Adrenal gland (tissue), 12 donors: ENCODE results near the gene BCORL1. TPM values are rescaled to one million over a fixed set of nuclear protein-coding genes. Genes with fewer than 3 reads are reported as not detected.
A peak's percentile ranks its signal among the peaks of the same experiment; 100 is the strongest.

ENCODE experiments used
- DNase-seq, 7 donors: peaks; one replicate each; pipeline ENCODE4 v3.0.0-alpha.2; 2019 to 2020
- H3K27ac ChIP-seq, 5 donors: fragments of 200-600 bp; sonication (generic) in 4 of 5; 1 replicate in 3 of 5; 2 replicates in 2 of 5; pipeline versions ENCODE4 v1.5.1 to v1.8.0; 2016 to 2020; ENCODE audit warnings: mild to moderate bottlenecking in 1 of 5
- H3K27me3 ChIP-seq: fragments of 200-600 bp; 2 replicates; pipeline ENCODE4 v1.8.0; 2021
- H3K36me3 ChIP-seq, 2 donors: fragments of 200-600 bp; replicated peaks in 1 of 2; 1 replicate in 1 of 2; 2 replicates in 1 of 2; pipeline versions ENCODE4 v1.5.1 to v1.8.0; 2018 to 2022
- H3K4me1 ChIP-seq, 2 donors: fragments of 200-600 bp; replicated peaks in 1 of 2; 1 replicate in 1 of 2; 2 replicates in 1 of 2; pipeline versions ENCODE4 v1.5.1 to v1.8.0; 2018 to 2021
- H3K4me3 ChIP-seq, 4 donors: fragments of 200-600 bp; sonication (generic) in 3 of 4; one replicate each; pipeline ENCODE4 v1.5.1; 2016 to 2018
- H3K9me3 ChIP-seq, 3 donors: fragments of 200-600 bp; sonication (generic) in 1 of 3; replicated peaks in 1 of 3; 1 replicate in 2 of 3; 2 replicates in 1 of 3; pipeline versions ENCODE4 v1.5.1 to v1.8.0; 2016 to 2021
- CTCF ChIP-seq, 6 experiments: fragments of 450-650 bp in 4 of 6; fragments of 200-600 bp in 2 of 6; sonication (generic) in 1 of 6; IDR thresholded peaks; 1 replicate in 5 of 6; 2 replicates in 1 of 6; pipeline versions ENCODE4 v1.5.1 to v1.8.0; 2016 to 2021; ENCODE audit warnings: antibody characterized with exemption in 6 of 6, mild to moderate bottlenecking in 2 of 6, moderate library complexity in 1 of 6
- POLR2A ChIP-seq, 2 donors: fragments of 450-650 bp; IDR thresholded peaks; one replicate each; pipeline ENCODE4 v1.6.1; 2017; ENCODE audit warnings: antibody characterized with exemption in 2 of 2, mild to moderate bottlenecking in 2 of 2, moderate library complexity in 1 of 2
- WGBS, 4 donors: extraction: QIAGEN DNeasy Blood & Tissue Kit in 2 of 4; methylation state at CpG; one replicate each; pipeline versions ENCODE4 v1.1.5 to v1.1.7; 2013 to 2017; 5-methylcytosine and 5-hydroxymethylcytosine counted together
- intact Hi-C, 2 donors: fragments of 100-400 bp; cut with DNase I; formaldehyde crosslinking; loops; one replicate each; pipeline versions ENCODE4 v1.14.1 to v1.15.0; 2022 to 2023
- polyA plus RNA-seq, 3 donors: library from polyadenylated mRNA; stranded (reverse); fragments of 200-250 nt in 2 of 3; fragments of 350-450 nt in 1 of 3; fragmentation: Illumina TruSeq in 1 of 3; extraction: RNeasy Lipid Tissue Mini Kit (QIAGEN cat#74804) in 1 of 3; gene quantifications; one replicate each; pipeline ENCODE4 v1.2.3, GENCODE V29; 2013 to 2014
- total RNA-seq, 9 donors: library from RNA; depleted of rRNA in 4 of 9; stranded (reverse); fragments of >200 nt in 4 of 9; fragments of 120-200 nt in 1 of 9; fragmentation: NEBNext Ultra II Directional in 1 of 9; extraction: Animal tissue kit (Norgen Biotek cat#: 25700) in 1 of 9; gene quantifications; one replicate each; pipeline versions ENCODE4 v1.1.0 to v1.2.4, GENCODE V29; 2013 to 2023
- donor health status: healthy with polysubstance abuse.
- donor health status: Bipolar disorder and iron deficiency.
- donor health status: DM: yes; HTN: yes; CAD: no.
- donor health status: DM: no; HTN: no; CAD: no.
- donor health status: DM: no; HTN: no; CAD: no.
- donor health status: DM: yes; HTN: yes; CAD: no.

Gene BCORL1
- total and polyA plus RNA-seq, 12 donors = 1.4 to 18.5 (median 7.0) TPM

DNA sequence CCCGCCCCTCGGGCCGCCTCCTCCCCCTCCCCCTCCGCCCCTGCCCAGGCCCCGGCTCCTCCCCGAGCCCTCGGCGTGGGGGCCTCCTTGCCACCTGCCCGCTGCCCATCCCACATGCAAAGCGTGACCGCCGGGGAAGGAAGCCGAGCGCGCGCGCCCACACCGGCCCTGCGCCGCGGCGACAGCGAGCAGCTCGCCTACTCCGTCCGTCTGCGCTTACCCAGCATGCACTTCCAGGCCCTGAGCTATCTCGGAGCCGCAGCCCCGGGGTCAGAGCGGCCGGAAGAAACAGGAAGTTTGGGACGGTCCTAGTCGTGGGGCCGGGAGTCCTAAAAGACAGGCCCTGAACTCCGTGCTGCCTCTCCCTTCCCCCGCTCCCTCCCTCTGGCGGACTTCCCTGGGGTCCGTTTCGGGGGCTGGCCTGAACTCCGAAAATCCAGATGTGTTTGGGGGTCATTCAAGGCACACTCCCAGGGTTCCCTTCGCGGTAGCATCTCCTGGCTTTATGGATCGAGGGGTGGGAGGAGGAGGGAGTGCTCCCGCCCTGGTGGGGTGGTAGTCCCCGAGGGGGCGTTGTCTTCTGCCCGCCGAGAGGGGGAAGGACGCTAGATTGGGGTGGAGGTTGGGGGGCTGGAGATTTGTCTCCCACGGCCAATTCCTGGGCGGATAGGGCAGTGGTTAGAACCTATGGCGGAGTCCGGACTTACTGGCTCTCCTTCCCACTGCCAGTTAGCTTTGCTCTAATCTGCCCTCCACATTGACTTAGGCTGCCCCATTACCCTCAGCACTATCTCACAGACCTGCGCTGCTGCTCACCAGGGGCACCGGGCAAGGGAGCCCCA is 25.0 kb upstream of the BCORL1 start:
- intact Hi-C loops = no loop called here
- TF ChIP-seq CTCF (IDR thresholded peaks at IDR 0.05) (no peak), POLR2A (IDR thresholded peaks at IDR 0.05) (no peak)
- H3K27ac ChIP-seq = peak overlapping the region in 4 of 5 donors; percentile 40 to 80 (median 56)
- DNase-seq = peak; percentile 56 to 70 (median 67)
- H3K27me3 ChIP-seq = peaks cover 7% of the 10 kb centered on the region
- 0 to 79% (median 22%) methylated on average over 3 to 51 of the region's 56 CpGs for WGBS, 4 donors
- H3K9me3 ChIP-seq = no peaks in the 10 kb centered on the region
- H3K4me3 ChIP-seq = peak overlapping the region in 2 of 4 donors; percentile 27 to 57
- H3K36me3 ChIP-seq = no peaks in the 10 kb centered on the region
- H3K4me1 ChIP-seq = no peaks in the 10 kb centered on the region

GRCh38 chrX:129958083-129958465 is 24.4 kb upstream of the BCORL1 start:
- Histone ChIP-seq H3K9me3 (no peaks in the 10 kb centered on the region), H3K4me1 (no peaks in the 10 kb centered on the region), H3K27me3 (peaks cover 7% of the 10 kb centered on the region), H3K4me3 (no peak overlapping the region), H3K27ac (peak overlapping the region in 1 of 5 donors; percentile 80), H3K36me3 (no peaks in the 10 kb centered on the region)
- WGBS, 4 donors = 76 to 88% (median 80%) methylated on average over 3 to 7 of the region's 7 CpGs
- no peak for DNase-seq
- no peak for TF ChIP-seq CTCF (IDR thresholded peaks at IDR 0.05)
- no peak for TF ChIP-seq POLR2A (IDR thresholded peaks at IDR 0.05)
- intact Hi-C loops = no loop called here

- WGBS, 4 donors = 42 to 70% (median 62%) methylated on average over 8 to 13 of the region's 13 CpGs
- no peak for TF ChIP-seq POLR2A (IDR thresholded peaks at IDR 0.05)
- TF ChIP-seq CTCF (IDR thresholded peaks at IDR 0.05) = no peak
- Histone ChIP-seq H3K4me3 (no peak overlapping the region), H3K9me3 (no peaks in the 10 kb centered on the region), H3K27ac (no peak overlapping the region), H3K27me3 (no peaks in the 10 kb centered on the region), H3K36me3 (no peaks in the 10 kb centered on the region), H3K4me1 (no peaks in the 10 kb centered on the region)
- DNase-seq = no peak
- intact Hi-C loops = no loop called here
These were observed 23.5 kb upstream of the BCORL1 start for GRCh38 chrX:129958814-129959492.

DNA sequence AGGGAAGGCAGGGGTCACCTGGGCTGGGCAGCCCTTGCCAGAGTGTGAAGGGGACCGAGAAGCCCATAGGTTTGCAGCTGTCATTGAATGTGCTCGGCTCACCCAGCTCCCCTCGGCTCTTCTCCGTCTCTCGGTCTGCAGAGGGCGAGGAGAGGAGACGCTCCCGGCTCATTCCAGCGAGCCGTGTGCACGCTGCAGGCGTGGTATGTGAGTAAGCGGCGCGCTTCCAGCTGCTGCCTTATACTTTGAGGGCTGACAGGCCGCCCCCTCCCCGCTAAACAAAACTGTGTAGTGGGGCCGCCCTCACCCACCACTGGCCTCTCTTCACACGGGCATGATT is 23.0 kb upstream of the BCORL1 start:
- no peak for TF ChIP-seq CTCF (IDR thresholded peaks at IDR 0.05)
- 56 to 70% (median 60%) methylated on average over 4 to 19 of the region's 19 CpGs for WGBS, 4 donors
- DNase-seq = no peak

More for the DNA sequence above, 23.0 kb upstream of the BCORL1 start:
- no peaks in the 10 kb centered on the region for H3K27me3 ChIP-seq
- no peak overlapping the region for H3K4me3 ChIP-seq
- no peaks in the 10 kb centered on the region for H3K4me1 ChIP-seq
- H3K27ac ChIP-seq = no peak overlapping the region
- intact Hi-C loops = no loop called here
- no peaks in the 10 kb centered on the region for H3K36me3 ChIP-seq
- H3K9me3 ChIP-seq = no peaks in the 10 kb centered on the region
